CD4-positive, alpha-beta T cell (primary cell): ENCODE measurements around the gene THAP7. TPM values are rescaled to one million over a fixed set of nuclear protein-coding genes. Genes with fewer than 3 reads are reported as not detected.

Experiments
- ATAC-seq: fragments of 200-7000 bp; cut with Tn5 transposase; one replicate; pipeline ENCODE4 v1.10.0; 2022; ENCODE audit warnings: mild to moderate bottlenecking; ENCODE audit not compliant: poor library complexity
- CTCF ChIA-PET: fragments of 350-600 bp; sonication (Branson Sonifier 250); formaldehyde crosslinking; loops from one replicate; lab custom pipeline; 2021; ENCODE audit warnings: antibody characterized with exemption, inconsistent platforms; lab: Charles Lee
- POLR2A ChIA-PET: fragments of 350-600 bp; sonication (Branson Sonifier 250); formaldehyde crosslinking; loops from one replicate; lab custom pipeline; 2021; ENCODE audit warnings: antibody characterized with exemption, inconsistent platforms; lab: Charles Lee
- DNase-seq, 14 experiments: peaks; one replicate each; pipeline ENCODE4 v3.0.0-alpha.2; 2013 to 2020; ENCODE audit warnings: mixed read lengths in 2 of 14
- H3K27ac ChIP-seq, 2 donors: one replicate each; pipeline versions ENCODE4 v1.5.1 to v1.7.0; 2013; ENCODE audit warnings: low read length in 2 of 2, low read depth in 1 of 2, mild to moderate bottlenecking in 1 of 2
- H3K27me3 ChIP-seq, 2 experiments: 1 replicate in 1 of 2; 2 replicates in 1 of 2; pipeline versions ENCODE4 v1.6.1 to v1.7.0; 2013; ENCODE audit warnings: low read length in 2 of 2, control low read depth in 1 of 2, mild to moderate bottlenecking in 1 of 2, moderate library complexity in 1 of 2; ENCODE audit not compliant: insufficient read depth in 2 of 2, control insufficient read depth in 1 of 2
- H3K36me3 ChIP-seq: one replicate; pipeline ENCODE4 v1.6.1; 2013; ENCODE audit warnings: low read length, control low read depth; ENCODE audit not compliant: insufficient read depth
- H3K4me1 ChIP-seq: one replicate; pipeline ENCODE4 v1.6.1; 2013; ENCODE audit warnings: low read length, control low read depth; ENCODE audit not compliant: insufficient read depth
- H3K4me3 ChIP-seq: one replicate; pipeline ENCODE4 v1.5.1; 2013; ENCODE audit warnings: mild to moderate bottlenecking, low read length, moderate library complexity
- H3K9me3 ChIP-seq, 2 experiments: 1 replicate in 1 of 2; 2 replicates in 1 of 2; pipeline versions ENCODE4 v1.6.1 to v1.7.0; 2013; ENCODE audit warnings: low read length in 2 of 2, mild to moderate bottlenecking in 2 of 2, control low read depth in 1 of 2, moderate library complexity in 1 of 2; ENCODE audit not compliant: control insufficient read depth in 1 of 2, insufficient read depth in 1 of 2
- H3K27ac Mint-ChIP-seq: one replicate; pipeline ENCODE4 v1.8.0; 2020; ENCODE audit warnings: mixed read lengths
- H3K27me3 Mint-ChIP-seq: one replicate; pipeline ENCODE4 v1.8.0; 2021; ENCODE audit warnings: mixed read lengths
- H3K36me3 Mint-ChIP-seq: one replicate; pipeline ENCODE4 v1.8.0; 2021; ENCODE audit warnings: low read depth, mixed read lengths
- H3K4me1 Mint-ChIP-seq: one replicate; pipeline ENCODE4 v1.8.0; 2021; ENCODE audit warnings: low read depth, mixed read lengths
- H3K4me3 Mint-ChIP-seq: one replicate; pipeline ENCODE4 v1.8.0; 2020; ENCODE audit warnings: mild to moderate bottlenecking, mixed read lengths
- H3K9me3 Mint-ChIP-seq: one replicate; pipeline ENCODE4 v1.8.0; 2020; ENCODE audit warnings: mixed read lengths
- CTCF ChIP-seq: fragments of 200-600 bp; IDR thresholded peaks from one replicate; pipeline ENCODE4 v1.8.0; 2022; ENCODE audit warnings: antibody characterized with exemption, mild to moderate bottlenecking
- intact Hi-C, 2 experiments: fragments of 100-400 bp; cut with DNase I in 1 of 2; cut with micrococcal nuclease in 1 of 2; formaldehyde crosslinking; loops; one replicate each; pipeline versions ENCODE4 v1.15.1 to v1.9.0; 2023 to 2025; cut with DNase I, micrococcal nuclease
- total RNA-seq, 174 experiments: library from RNA in 2 of 174; stranded (reverse) in 2 of 174; gene quantifications; one replicate each; pipeline ENCODE4 v1.2.3 and lab custom pipeline; 2021 to 2026

The THAP7 gene
- total RNA-seq, 2 experiments from 2014 or later: 82.7 to 84.0 TPM

GRCh38 chr22:21033895-21034294, 32.0 kb upstream of the THAP7 start:
- ChIA-PET CTCF (no interaction called here), POLR2A (no interaction called here)
- no peaks in the 10 kb centered on the region for H3K36me3 Mint-ChIP-seq
- H3K4me3 Mint-ChIP-seq: no peak overlapping the region
- ATAC-seq (no peak), DNase-seq (no peak)
- H3K27ac Mint-ChIP-seq: no peak overlapping the region
- no peaks in the 10 kb centered on the region for H3K9me3 Mint-ChIP-seq
- peaks cover 9% of the 10 kb centered on the region for H3K4me1 ChIP-seq
- H3K27me3 ChIP-seq: peaks cover 29 to 31% of the 10 kb centered on the region in 2 experiments
- H3K9me3 ChIP-seq: peaks cover 0 to 10% of the 10 kb centered on the region in 2 experiments
- intact Hi-C loops: no loop called here
- peaks cover 36% of the 10 kb centered on the region for H3K27me3 Mint-ChIP-seq
- no peaks in the 10 kb centered on the region for H3K4me1 Mint-ChIP-seq
- H3K4me3 ChIP-seq: no peak overlapping the region
- no peak for TF ChIP-seq CTCF
- H3K27ac ChIP-seq: no peak overlapping the region
- H3K36me3 ChIP-seq: no peaks in the 10 kb centered on the region

GRCh38 chr22:21032868-21033688, 31.2 kb upstream of the THAP7 start:
- no peak for ATAC-seq
- CTCF ChIA-PET: no interaction called here
- Mint-ChIP-seq H3K4me3 (no peak overlapping the region), H3K27me3 (peaks cover 32% of the 10 kb centered on the region), H3K4me1 (no peaks in the 10 kb centered on the region), H3K27ac (no peak overlapping the region), H3K9me3 (no peaks in the 10 kb centered on the region), H3K36me3 (no peaks in the 10 kb centered on the region)
- intact Hi-C loops: no loop called here
- no peak for TF ChIP-seq CTCF
- no peak for DNase-seq
- Histone ChIP-seq H3K4me1 (peaks cover 9% of the 10 kb centered on the region), H3K27me3 (peaks cover 24 to 31% of the 10 kb centered on the region in 2 experiments), H3K27ac (no peak overlapping the region), H3K4me3 (no peak overlapping the region), H3K36me3 (no peaks in the 10 kb centered on the region), H3K9me3 (peaks cover 0 to 10% of the 10 kb centered on the region in 2 experiments)
- POLR2A ChIA-PET: no interaction called here

DNA sequence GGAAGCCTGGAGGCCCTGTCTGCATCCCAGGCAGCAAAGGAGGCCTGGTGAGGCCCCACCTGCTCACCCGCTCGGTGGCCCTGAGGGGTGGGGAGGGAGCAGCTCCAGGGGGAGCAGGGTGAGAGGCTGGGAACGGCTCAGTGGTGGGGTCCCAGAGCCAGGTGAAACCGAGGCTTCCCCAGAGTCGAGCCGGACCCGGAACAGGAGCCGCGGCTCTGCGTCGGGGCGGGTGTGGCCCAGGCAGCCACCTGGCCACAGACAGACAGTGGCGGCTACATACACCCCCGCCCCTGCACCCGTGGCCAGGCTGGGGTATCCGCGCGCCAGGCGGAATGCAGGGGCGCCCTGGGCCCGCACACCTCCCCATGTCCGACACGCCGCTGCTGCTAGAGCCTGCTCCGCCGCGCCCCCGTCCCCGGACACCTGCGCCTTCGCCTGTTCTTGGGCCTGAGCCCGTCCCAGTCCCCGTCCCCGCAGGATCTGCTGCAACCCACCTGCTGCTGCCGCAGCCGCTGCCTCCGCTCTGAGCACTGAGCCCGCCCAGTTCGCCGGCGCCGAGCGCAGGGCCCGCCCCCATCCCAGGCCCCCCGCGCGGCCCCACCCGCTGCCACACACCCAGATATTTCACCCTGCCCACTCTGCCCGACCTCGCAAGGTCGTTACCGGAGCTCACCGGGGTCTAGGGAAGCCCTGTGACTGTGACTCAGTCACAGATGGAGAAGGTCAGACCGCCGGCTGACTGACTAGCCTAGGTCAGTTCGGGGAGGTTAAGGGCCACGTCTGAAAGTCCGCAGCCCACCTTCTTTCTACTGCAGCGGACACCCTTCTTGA, 30.3 kb upstream of the THAP7 start, which contains the start of gene SLC7A4:
TSS of gene SLC7A4 (minus strand) at position 525 of the 831 bp plus-strand sequence. CDS start 749 bp downstream, outside the sequence.
- Histone ChIP-seq H3K36me3 (no peaks in the 10 kb centered on the region), H3K27ac (no peak within 1 kb of the TSS), H3K4me1 (peaks cover 9% of the 10 kb centered on the region), H3K27me3 (peaks cover 24 to 31% of the 10 kb centered on the region in 2 experiments), H3K9me3 (peaks cover 0 to 10% of the 10 kb centered on the region in 2 experiments), H3K4me3 (no peak within 1 kb of the TSS)
- TF ChIP-seq CTCF: no peak
- H3K27me3 Mint-ChIP-seq: peaks cover 32% of the 10 kb centered on the region
- POLR2A ChIA-PET: no interaction called here
- H3K36me3 Mint-ChIP-seq: no peaks in the 10 kb centered on the region
- DNase-seq (no peak), ATAC-seq (peak; percentile 57)
- H3K4me3 Mint-ChIP-seq: no peak within 1 kb of the TSS
- H3K9me3 Mint-ChIP-seq: no peaks in the 10 kb centered on the region
- no peaks in the 10 kb centered on the region for H3K4me1 Mint-ChIP-seq
- CTCF ChIA-PET: no interaction called here
- H3K27ac Mint-ChIP-seq: no peak within 1 kb of the TSS
- intact Hi-C loops: no loop called here
